NCI-H82 (cell line): Measurements from ENCODE around the gene TBC1D2.
"Not testable (repeated sequence)": the region's sequence is repeated elsewhere in the genome, so short reads cannot be mapped to it uniquely, and the experiment has no call there.

Experiments
- DNase-seq: peaks from one replicate; lab custom pipeline; 2025; lab: John Stamatoyannopoulos, UW

The TBC1D2 gene

GRCh38 chr9:98255578-98256296, at the start of gene TBC1D2:
Gene TBC1D2, minus strand, starts transcription at chr9:98255649. Its CDS starts 108 bp downstream, at chr9:98255541.
- DNase-seq = peak; percentile 94

- no peak for DNase-seq
Measured at GRCh38 chr9:98304381-98304780, 48.9 kb upstream of the TBC1D2 start.

- DNase-seq = no peak
Measured at GRCh38 chr9:98303633-98304125, 48.2 kb upstream of the TBC1D2 start.

GRCh38 chr9:98302938-98303632, 47.6 kb upstream of the TBC1D2 start:
- DNase-seq = no peak

- no peak for DNase-seq
Measured at GRCh38 chr9:98302150-98302549, 46.7 kb upstream of the TBC1D2 start.

- DNase-seq = no peak
Measured at GRCh38 chr9:98300611-98301010, 45.2 kb upstream of the TBC1D2 start.

GRCh38 chr9:98298476-98298875, 43.0 kb upstream of the TBC1D2 start:
- DNase-seq = no peak

- no peak for DNase-seq
Measured at GRCh38 chr9:98295824-98296223, 40.4 kb upstream of the TBC1D2 start.

- DNase-seq = no peak
Measured at GRCh38 chr9:98291820-98292219, 36.4 kb upstream of the TBC1D2 start.

- DNase-seq = no peak
Measured at GRCh38 chr9:98290411-98290810, 35.0 kb upstream of the TBC1D2 start.

- no peak for DNase-seq
Measured at GRCh38 chr9:98289614-98290201, 34.3 kb upstream of the TBC1D2 start.

- no peak for DNase-seq
Measured at GRCh38 chr9:98288881-98289280, 33.4 kb upstream of the TBC1D2 start.

- DNase-seq = peak; percentile 34
Measured at GRCh38 chr9:98287384-98287783, 31.9 kb upstream of the TBC1D2 start.

- DNase-seq = no peak
Measured at GRCh38 chr9:98285446-98285845, 30.0 kb upstream of the TBC1D2 start.

GRCh38 chr9:98284754-98285153, 29.3 kb upstream of the TBC1D2 start:
- DNase-seq = no peak

- DNase-seq = not testable (repeated sequence)
Measured at GRCh38 chr9:98283143-98283542, 27.7 kb upstream of the TBC1D2 start.

- DNase-seq = no peak
Measured at GRCh38 chr9:98281281-98281680, 25.8 kb upstream of the TBC1D2 start.

GRCh38 chr9:98280574-98280973, 25.1 kb upstream of the TBC1D2 start:
- peak; percentile 97 for DNase-seq

GRCh38 chr9:98280162-98280561, 24.7 kb upstream of the TBC1D2 start:
- no peak for DNase-seq

- no peak for DNase-seq
Measured at GRCh38 chr9:98276907-98277469, 21.5 kb upstream of the TBC1D2 start.

GRCh38 chr9:98275159-98275558, 19.7 kb upstream of the TBC1D2 start:
- DNase-seq = no peak

GRCh38 chr9:98272083-98272482, 16.6 kb upstream of the TBC1D2 start:
- DNase-seq = no peak

GRCh38 chr9:98271479-98271878, 16.0 kb upstream of the TBC1D2 start:
- no peak for DNase-seq
